Spleen (tissue), 11 donors: ENCODE data around the gene STKLD1. TPM values are rescaled to one million over a fixed set of nuclear protein-coding genes. Genes with fewer than 3 reads are reported as not detected.

Experiments used
- DNase-seq: peaks from one replicate; pipeline ENCODE4 v3.0.0-alpha.2; 2020
- H3K27ac ChIP-seq, 8 donors: fragments of 200-600 bp; sonication (generic) in 7 of 8; 1 replicate in 4 of 8; 2 replicates in 4 of 8; pipeline versions ENCODE4 v1.5.0 to v1.8.0; 2016 to 2021; ENCODE audit warnings: inconsistent platforms in 4 of 8, mild to moderate bottlenecking in 4 of 8, moderate library complexity in 1 of 8
- H3K27me3 ChIP-seq, 7 donors: fragments of 200-600 bp; sonication (generic) in 6 of 7; replicated peaks in 1 of 7; 1 replicate in 4 of 7; 2 replicates in 3 of 7; pipeline versions ENCODE4 v1.5.0 to v1.8.0; 2016 to 2021; ENCODE audit warnings: inconsistent platforms in 3 of 7, mild to moderate bottlenecking in 1 of 7
- H3K36me3 ChIP-seq, 6 donors: fragments of 200-600 bp; sonication (generic) in 5 of 6; 1 replicate in 4 of 6; 2 replicates in 2 of 6; pipeline versions ENCODE4 v1.5.0 to v1.8.0; 2016 to 2021; ENCODE audit warnings: inconsistent platforms in 2 of 6
- H3K4me1 ChIP-seq, 6 donors: fragments of 200-600 bp; sonication (generic) in 5 of 6; 1 replicate in 3 of 6; 2 replicates in 3 of 6; pipeline versions ENCODE4 v1.5.0 to v1.8.0; 2016 to 2021; ENCODE audit warnings: inconsistent platforms in 3 of 6
- H3K4me3 ChIP-seq, 8 donors: fragments of 200-600 bp; sonication (generic) in 7 of 8; 1 replicate in 4 of 8; 2 replicates in 4 of 8; pipeline versions ENCODE4 v1.5.0 to v1.8.0; 2016 to 2021; ENCODE audit warnings: inconsistent platforms in 4 of 8, mild to moderate bottlenecking in 4 of 8, moderate library complexity in 2 of 8
- H3K9me3 ChIP-seq, 8 donors: fragments of 200-600 bp; sonication (generic) in 7 of 8; 1 replicate in 4 of 8; 2 replicates in 4 of 8; pipeline versions ENCODE4 v1.5.0 to v1.8.0; 2016 to 2021; ENCODE audit warnings: inconsistent platforms in 4 of 8
- POLR2A ChIP-seq, 3 donors: fragments of 450-650 bp; IDR thresholded peaks; one replicate each; pipeline ENCODE4 v1.5.1; 2017; ENCODE audit warnings: antibody characterized with exemption in 3 of 3, mild to moderate bottlenecking in 1 of 3
- POLR2AphosphoS5 ChIP-seq, 3 donors: sonication (generic); formaldehyde crosslinking; IDR thresholded peaks; one replicate each; pipeline ENCODE4 v1.5.1; 2017; ENCODE audit warnings: antibody characterized with exemption in 3 of 3
- WGBS, 5 donors: extraction: QIAGEN DNeasy Blood & Tissue Kit in 3 of 5; methylation state at CpG; one replicate each; pipeline versions ENCODE4 v1.1.5 to v1.1.7; 2013 to 2018; 5-methylcytosine and 5-hydroxymethylcytosine counted together
- intact Hi-C: fragments of 100-400 bp; cut with DNase I; formaldehyde crosslinking; loops from one replicate; pipeline ENCODE4 v1.15.0; 2023; ENCODE audit warnings: low total_unique reads
- polyA plus RNA-seq, 3 donors: library from polyadenylated mRNA; stranded (reverse); fragments of 200-250 nt; gene quantifications; one replicate each; pipeline ENCODE4 v1.2.1, GENCODE V29; 2013
- total RNA-seq, 7 donors: library from RNA; depleted of rRNA in 3 of 7; stranded (reverse); fragments of >200 nt in 3 of 7; fragmentation: NEBNext Ultra II Directional in 4 of 7; extraction: Animal tissue kit (Norgen Biotek cat#: 25700) in 4 of 7; gene quantifications; one replicate each; pipeline versions ENCODE4 v1.1.0 to v1.2.1, GENCODE V29; 2016 to 2021
- TF ChIP-seq, protein P1 (sequence below), 11 experiments: fragments of 200-600 bp in 7 of 11; fragments of 450-650 bp in 4 of 11; sonication (generic) in 4 of 11; IDR thresholded peaks in 8 of 11; conservative IDR thresholded peaks in 3 of 11; 1 replicate in 7 of 11; 2 replicates in 4 of 11; pipeline versions ENCODE4 v1.4.0 to v1.8.0; 2016 to 2021; ENCODE audit warnings: antibody characterized with exemption in 11 of 11, inconsistent platforms in 4 of 11, mild to moderate bottlenecking in 1 of 11
- donor health status: healthy with polysubstance abuse.
- donor health status: DM: no; HTN: no; CAD: no; lungs with moderate emphysema.
- donor health status: DM: no; HTN: no; CAD: no.
- donor health status: Bipolar disorder and iron deficiency.
- donor health status: healthy.
- donor health status: DM: no; HTN: no; CAD: no.
- donor health status: DM: yes; HTN: yes; CAD: no.

The STKLD1 gene
- total and polyA plus RNA-seq, 10 donors, result 0.29 to 1.5 (median 0.95) TPM; not detected in 2

- WGBS, 5 donors, result 78 to 91% (median 82%) methylated on average over 18 to 19 of the region's 19 CpGs
- no peaks in the 10 kb centered on the region for H3K9me3 ChIP-seq
- no peak for DNase-seq
- H3K4me3 ChIP-seq, result no peak overlapping the region
- no peak overlapping the region for H3K27ac ChIP-seq
- no peaks in the 10 kb centered on the region for H3K27me3 ChIP-seq
- TF ChIP-seq, protein P1, sequence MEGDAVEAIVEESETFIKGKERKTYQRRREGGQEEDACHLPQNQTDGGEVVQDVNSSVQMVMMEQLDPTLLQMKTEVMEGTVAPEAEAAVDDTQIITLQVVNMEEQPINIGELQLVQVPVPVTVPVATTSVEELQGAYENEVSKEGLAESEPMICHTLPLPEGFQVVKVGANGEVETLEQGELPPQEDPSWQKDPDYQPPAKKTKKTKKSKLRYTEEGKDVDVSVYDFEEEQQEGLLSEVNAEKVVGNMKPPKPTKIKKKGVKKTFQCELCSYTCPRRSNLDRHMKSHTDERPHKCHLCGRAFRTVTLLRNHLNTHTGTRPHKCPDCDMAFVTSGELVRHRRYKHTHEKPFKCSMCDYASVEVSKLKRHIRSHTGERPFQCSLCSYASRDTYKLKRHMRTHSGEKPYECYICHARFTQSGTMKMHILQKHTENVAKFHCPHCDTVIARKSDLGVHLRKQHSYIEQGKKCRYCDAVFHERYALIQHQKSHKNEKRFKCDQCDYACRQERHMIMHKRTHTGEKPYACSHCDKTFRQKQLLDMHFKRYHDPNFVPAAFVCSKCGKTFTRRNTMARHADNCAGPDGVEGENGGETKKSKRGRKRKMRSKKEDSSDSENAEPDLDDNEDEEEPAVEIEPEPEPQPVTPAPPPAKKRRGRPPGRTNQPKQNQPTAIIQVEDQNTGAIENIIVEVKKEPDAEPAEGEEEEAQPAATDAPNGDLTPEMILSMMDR (IDR thresholded peaks at IDR 0.05 in 8 of 11, conservative IDR thresholded peaks at IDR 0.05 in 3 of 11), result no peak
- TF ChIP-seq POLR2AphosphoS5 (IDR thresholded peaks at IDR 0.05) (no peak), POLR2A (IDR thresholded peaks at IDR 0.05) (no peak)
- peaks cover 0 to 12% (median 2%) of the 10 kb centered on the region in 6 donors for H3K4me1 ChIP-seq
- H3K36me3 ChIP-seq, result peaks cover 0 to 92% (median 61%) of the 10 kb centered on the region in 6 donors
- intact Hi-C loops, result loop anchor here (2.0 to 10.0 kb wide), 2 partner anchors 81 to 221 kb away; no protein-coding TSS in a partner anchor
Measured at GRCh38 chr9:133405508-133406438, 29.6 kb downstream of the STKLD1 start.

GRCh38 chr9:133406480-133407307, 30.5 kb downstream of the STKLD1 start:
- H3K4me1 ChIP-seq, result peaks cover 0 to 12% (median 2%) of the 10 kb centered on the region in 6 donors
- peaks cover 0 to 98% (median 70%) of the 10 kb centered on the region in 6 donors for H3K36me3 ChIP-seq
- intact Hi-C loops, result loop anchor here (2.0 to 10.0 kb wide), 2 partner anchors 80 to 222 kb away; no protein-coding TSS in a partner anchor
- peak overlapping the region in 1 of 8 donors; percentile 17 for H3K27ac ChIP-seq
- H3K27me3 ChIP-seq, result no peaks in the 10 kb centered on the region
- H3K4me3 ChIP-seq, result no peak overlapping the region
- no peaks in the 10 kb centered on the region for H3K9me3 ChIP-seq
- TF ChIP-seq POLR2AphosphoS5 (IDR thresholded peaks at IDR 0.05) (peak; percentile 43 to 66 (median 56)), POLR2A (IDR thresholded peaks at IDR 0.05) (no peak)
- TF ChIP-seq, protein P1 (IDR thresholded peaks at IDR 0.05 in 8 of 11, conservative IDR thresholded peaks at IDR 0.05 in 3 of 11), result peak; percentile 82 to 96 (median 92)
- 50 to 69% (median 58%) methylated on average over 15 to 24 of the region's 24 CpGs for WGBS, 5 donors
- peak; percentile 93 for DNase-seq

DNA sequence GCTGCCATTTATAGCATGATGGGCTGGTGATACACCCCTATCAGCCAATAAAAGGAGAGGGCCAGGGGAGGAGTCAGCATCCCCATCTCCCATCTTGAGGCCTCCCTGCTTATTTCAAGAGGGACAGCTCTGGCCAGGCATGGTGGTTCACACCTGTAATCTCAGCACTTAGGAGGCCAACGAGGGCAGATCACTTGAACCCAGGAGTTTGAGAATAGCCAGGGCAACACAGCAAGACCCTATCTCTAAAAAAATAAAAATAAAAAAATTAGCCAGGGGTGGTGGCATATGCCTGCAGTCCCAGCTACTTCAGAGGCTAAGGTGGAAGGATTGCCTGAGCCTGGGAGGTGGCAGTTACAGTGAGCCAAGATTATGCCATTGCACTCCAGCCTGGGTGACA, 31.9 kb downstream of the STKLD1 start:
- DNase-seq, result no peak
- Histone ChIP-seq H3K36me3 (peaks cover 0 to 98% (median 83%) of the 10 kb centered on the region in 6 donors), H3K4me1 (peaks cover 0 to 12% (median 2%) of the 10 kb centered on the region in 6 donors), H3K27ac (no peak overlapping the region), H3K4me3 (no peak overlapping the region), H3K27me3 (no peaks in the 10 kb centered on the region), H3K9me3 (no peaks in the 10 kb centered on the region)
- intact Hi-C loops, result loop anchor here (10.0 kb wide), 1 partner anchor 223 kb away; no protein-coding TSS in a partner anchor
- TF ChIP-seq POLR2AphosphoS5 (IDR thresholded peaks at IDR 0.05) (no peak), POLR2A (IDR thresholded peaks at IDR 0.05) (no peak)
- TF ChIP-seq, protein P1 (IDR thresholded peaks at IDR 0.05 in 8 of 11, conservative IDR thresholded peaks at IDR 0.05 in 3 of 11), result no peak
- 88 to 100% (median 93%) methylated on average over 1 of the region's 1 CpG for WGBS, 5 donors
